ENCODE results near the gene LOXHD1.

LOXHD1 gene

GRCh38 chr18:46646468-46646867, 10.6 kb downstream of the LOXHD1 start:
- no peak for TF ChIP-seq POLR2AphosphoS5 (IDR thresholded peaks at IDR 0.05; ENCODE audit: low read depth)
- no peak for TF ChIP-seq GABPA (IDR thresholded peaks at IDR 0.05; ENCODE audit: low read depth)
- TF ChIP-seq CTCF (IDR thresholded peaks at IDR 0.05; ENCODE audit: insufficient read depth, low read length), result no peak
- no peak for TF ChIP-seq REST (IDR thresholded peaks at IDR 0.05; ENCODE audit: insufficient replicate concordance, low read depth)
- TF ChIP-seq SPI1 (IDR thresholded peaks at IDR 0.05; ENCODE audit: borderline replicate concordance, low read depth), result no peak
- peaks cover 15% of the 10 kb centered on the region for H3K27me3 ChIP-seq (ENCODE audit: insufficient read depth, poor library complexity, severe bottlenecking)
- H3K4me3 ChIP-seq (replicated peaks; ENCODE audit: insufficient read depth, low read length), result no peak overlapping the region
- DNase-seq (ENCODE audit: low read depth in 1 of 2, low spot score in 1 of 2), result no peak
- H3K27ac ChIP-seq (replicated peaks), result no peak overlapping the region

- Histone ChIP-seq H3K4me3 (replicated peaks; ENCODE audit: insufficient read depth, low read length) (no peak overlapping the region), H3K27me3 (ENCODE audit: insufficient read depth, poor library complexity, severe bottlenecking) (peaks cover 13% of the 10 kb centered on the region), H3K27ac (replicated peaks) (no peak overlapping the region)
- no peak for DNase-seq (ENCODE audit: low read depth in 1 of 2, low spot score in 1 of 2)
- TF ChIP-seq SPI1 (IDR thresholded peaks at IDR 0.05; ENCODE audit: borderline replicate concordance, low read depth) (no peak), POLR2AphosphoS5 (IDR thresholded peaks at IDR 0.05; ENCODE audit: low read depth) (no peak), REST (IDR thresholded peaks at IDR 0.05; ENCODE audit: insufficient replicate concordance, low read depth) (no peak), CTCF (IDR thresholded peaks at IDR 0.05; ENCODE audit: insufficient read depth, low read length) (no peak), GABPA (IDR thresholded peaks at IDR 0.05; ENCODE audit: low read depth) (no peak)
These were observed 14.5 kb downstream of the LOXHD1 start for GRCh38 chr18:46642561-46642960.

- Histone ChIP-seq H3K4me3 (replicated peaks; ENCODE audit: insufficient read depth, low read length) (no peak overlapping the region), H3K27ac (replicated peaks) (no peak overlapping the region), H3K27me3 (ENCODE audit: insufficient read depth, poor library complexity, severe bottlenecking) (peaks cover 13% of the 10 kb centered on the region)
- no peak for DNase-seq (ENCODE audit: low read depth in 1 of 2, low spot score in 1 of 2)
- TF ChIP-seq CTCF (IDR thresholded peaks at IDR 0.05; ENCODE audit: insufficient read depth, low read length), result no peak
- no peak for TF ChIP-seq REST (IDR thresholded peaks at IDR 0.05; ENCODE audit: insufficient replicate concordance, low read depth)
- TF ChIP-seq SPI1 (IDR thresholded peaks at IDR 0.05; ENCODE audit: borderline replicate concordance, low read depth), result no peak
- no peak for TF ChIP-seq POLR2AphosphoS5 (IDR thresholded peaks at IDR 0.05; ENCODE audit: low read depth)
- TF ChIP-seq GABPA (IDR thresholded peaks at IDR 0.05; ENCODE audit: low read depth), result no peak
These were observed 15.1 kb downstream of the LOXHD1 start for GRCh38 chr18:46641917-46642316.
